Uterus (tissue), 2 donors: ENCODE data around the gene PDE6B.

Experiments
- CTCF ChIP-seq, 4 experiments: fragments of 200-600 bp in 2 of 4; fragments of 450-650 bp in 2 of 4; sonication (generic) in 2 of 4; IDR thresholded peaks; one replicate each; pipeline ENCODE4 v1.5.1; 2016 to 2019; ENCODE audit warnings: antibody characterized with exemption in 4 of 4, mild to moderate bottlenecking in 2 of 4, moderate library complexity in 1 of 4
- POLR2A ChIP-seq, 2 donors: fragments of 450-650 bp; IDR thresholded peaks; one replicate each; pipeline ENCODE4 v1.6.1; 2016; ENCODE audit warnings: antibody characterized with exemption in 2 of 2, mild to moderate bottlenecking in 1 of 2, moderate library complexity in 1 of 2

GRCh38 chr4:624705-625590 is at the start of gene PDE6B:
- TF ChIP-seq CTCF (IDR thresholded peaks at IDR 0.05) = no peak
- no peak for TF ChIP-seq POLR2A (IDR thresholded peaks at IDR 0.05)
